ENCODE results near the gene CCNB2. TPM values are rescaled to one million over a fixed set of nuclear protein-coding genes. Genes with fewer than 3 reads are reported as not detected.
A peak's percentile ranks its signal among the peaks of the same experiment; 100 is the strongest.

Gene CCNB2
- 15.1 and 20.9 TPM in 2 replicates for total RNA-seq
- 15.3 and 18.9 TPM in 2 replicates for polyA plus RNA-seq

DNA sequence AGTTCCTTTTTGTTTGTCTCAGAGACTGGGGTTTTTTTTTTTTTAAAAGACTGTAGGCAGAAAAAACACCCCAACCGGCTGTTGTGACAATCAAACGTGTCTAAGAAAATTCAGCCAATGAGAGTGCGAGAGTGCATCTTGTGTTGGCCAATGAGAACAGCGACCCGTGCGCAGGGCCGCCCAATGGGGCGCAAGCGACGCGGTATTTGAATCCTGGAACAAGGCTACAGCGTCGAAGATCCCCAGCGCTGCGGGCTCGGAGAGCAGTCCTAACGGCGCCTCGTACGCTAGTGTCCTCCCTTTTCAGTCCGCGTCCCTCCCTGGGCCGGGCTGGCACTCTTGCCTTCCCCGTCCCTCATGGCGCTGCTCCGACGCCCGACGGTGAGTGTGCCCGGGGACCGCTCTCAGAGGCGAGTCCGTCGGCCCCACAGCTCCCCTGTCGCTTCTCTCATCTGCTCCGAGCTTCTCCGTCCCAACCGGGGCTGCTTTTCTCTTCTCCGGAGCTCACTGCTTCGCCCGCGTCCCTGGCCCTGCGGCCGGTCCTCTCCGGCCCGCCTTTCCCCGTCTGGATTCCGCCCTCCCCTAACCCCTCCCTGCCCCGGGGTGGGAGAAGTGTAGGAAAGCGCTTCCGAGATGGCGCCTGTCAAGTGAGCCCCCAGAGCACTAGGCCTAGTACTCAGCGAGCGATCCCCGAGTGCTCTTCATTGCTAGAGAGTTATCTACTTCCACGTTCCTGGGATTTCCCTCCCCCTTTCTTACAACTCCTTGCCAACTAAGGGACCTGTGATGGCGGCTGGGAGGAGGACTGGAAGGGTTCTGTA lies at the start of gene CCNB2:
TSS of gene CCNB2 (plus strand) at position 235 of the 821 bp plus-strand sequence. CDS start at position 358, 123 bp downstream.
- 1% methylated on average over 57 of the region's 57 CpGs for WGBS (ENCODE audit: low lambda C conversion rate, missing lambda C conversion rate)
- TF ChIP-seq, protein P1, sequence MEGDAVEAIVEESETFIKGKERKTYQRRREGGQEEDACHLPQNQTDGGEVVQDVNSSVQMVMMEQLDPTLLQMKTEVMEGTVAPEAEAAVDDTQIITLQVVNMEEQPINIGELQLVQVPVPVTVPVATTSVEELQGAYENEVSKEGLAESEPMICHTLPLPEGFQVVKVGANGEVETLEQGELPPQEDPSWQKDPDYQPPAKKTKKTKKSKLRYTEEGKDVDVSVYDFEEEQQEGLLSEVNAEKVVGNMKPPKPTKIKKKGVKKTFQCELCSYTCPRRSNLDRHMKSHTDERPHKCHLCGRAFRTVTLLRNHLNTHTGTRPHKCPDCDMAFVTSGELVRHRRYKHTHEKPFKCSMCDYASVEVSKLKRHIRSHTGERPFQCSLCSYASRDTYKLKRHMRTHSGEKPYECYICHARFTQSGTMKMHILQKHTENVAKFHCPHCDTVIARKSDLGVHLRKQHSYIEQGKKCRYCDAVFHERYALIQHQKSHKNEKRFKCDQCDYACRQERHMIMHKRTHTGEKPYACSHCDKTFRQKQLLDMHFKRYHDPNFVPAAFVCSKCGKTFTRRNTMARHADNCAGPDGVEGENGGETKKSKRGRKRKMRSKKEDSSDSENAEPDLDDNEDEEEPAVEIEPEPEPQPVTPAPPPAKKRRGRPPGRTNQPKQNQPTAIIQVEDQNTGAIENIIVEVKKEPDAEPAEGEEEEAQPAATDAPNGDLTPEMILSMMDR (IDR thresholded peaks at IDR 0.05; ENCODE audit: poor library complexity), result no peak
- TF ChIP-seq EZH2 (IDR thresholded peaks at IDR 0.05; ENCODE audit: borderline replicate concordance), result no peak
- TF ChIP-seq EZH2phosphoT487 (IDR thresholded peaks at IDR 0.05; ENCODE audit: low read depth, severe bottlenecking, unreplicated experiment), result no peak
- no peaks in the 10 kb centered on the region for H3K9me3 ChIP-seq (ENCODE audit: low read depth)
- no peaks in the 10 kb centered on the region for H3K36me3 ChIP-seq (replicated peaks; ENCODE audit: insufficient read depth, low read depth)
- H3K4me2 ChIP-seq, result peak within 1 kb of the TSS; percentile 90
- no peaks in the 10 kb centered on the region for H3K27me3 ChIP-seq
- no peaks in the 10 kb centered on the region for H3K9me2 ChIP-seq (replicated peaks; ENCODE audit: insufficient read depth)
- peak within 1 kb of the TSS; percentile 89 for H2AFZ ChIP-seq
- H3K4me3 ChIP-seq, result peak within 1 kb of the TSS; percentile 56
- DNase-seq (ENCODE audit: low spot score), result peak; percentile 93
- H4K20me1 ChIP-seq (ENCODE audit: insufficient read depth, poor library complexity, severe bottlenecking), result no peaks in the 10 kb centered on the region
- H3K27ac ChIP-seq, result peak within 1 kb of the TSS; percentile 81
- H3K79me2 ChIP-seq, result peaks cover 16% of the 10 kb centered on the region
- peaks cover 5% of the 10 kb centered on the region for H3K4me1 ChIP-seq (ENCODE audit: insufficient read depth)

DNA sequence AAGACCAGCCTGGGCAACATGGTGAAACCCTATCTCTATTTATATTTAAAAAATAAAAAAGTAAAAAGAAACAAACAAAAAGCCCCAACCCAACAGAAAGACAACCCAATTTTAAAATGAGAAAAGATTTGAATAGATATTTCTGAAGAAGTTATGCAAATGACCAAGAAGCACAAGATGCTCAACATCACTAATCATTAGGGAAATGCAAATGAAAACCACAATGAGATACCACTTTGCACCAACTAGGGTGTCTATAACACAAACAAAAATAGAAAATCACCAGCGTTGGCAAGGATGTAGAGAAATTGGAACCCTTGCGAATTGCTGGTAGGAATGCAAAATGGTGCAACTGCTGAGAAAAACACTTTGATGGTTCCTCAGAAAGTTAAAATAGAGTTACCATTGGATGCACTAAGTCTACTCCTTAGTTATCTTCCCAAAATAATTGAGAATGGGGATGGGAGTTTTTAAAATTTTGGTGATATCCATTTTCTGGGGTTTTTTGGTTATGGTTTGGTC lies 45.8 kb upstream of the CCNB2 start:
- H3K27ac ChIP-seq, result no peak overlapping the region
- no peaks in the 10 kb centered on the region for H3K9me2 ChIP-seq (replicated peaks; ENCODE audit: insufficient read depth)
- H4K20me1 ChIP-seq (ENCODE audit: insufficient read depth, poor library complexity, severe bottlenecking), result no peaks in the 10 kb centered on the region
- no peaks in the 10 kb centered on the region for H3K27me3 ChIP-seq
- no peak for DNase-seq (ENCODE audit: low spot score)
- no peak overlapping the region for H3K4me3 ChIP-seq
- H3K4me1 ChIP-seq (ENCODE audit: insufficient read depth), result no peaks in the 10 kb centered on the region
- H3K79me2 ChIP-seq, result peaks cover 2% of the 10 kb centered on the region
- 98% methylated on average over 2 of the region's 2 CpGs for WGBS (ENCODE audit: low lambda C conversion rate, missing lambda C conversion rate)
- no peak overlapping the region for H3K4me2 ChIP-seq
- H3K36me3 ChIP-seq (replicated peaks; ENCODE audit: insufficient read depth, low read depth), result no peaks in the 10 kb centered on the region
- TF ChIP-seq, protein P1 (IDR thresholded peaks at IDR 0.05; ENCODE audit: poor library complexity), result no peak
- no peak for TF ChIP-seq EZH2phosphoT487 (IDR thresholded peaks at IDR 0.05; ENCODE audit: low read depth, severe bottlenecking, unreplicated experiment)
- TF ChIP-seq EZH2 (IDR thresholded peaks at IDR 0.05; ENCODE audit: borderline replicate concordance), result no peak
- H2AFZ ChIP-seq, result no peak overlapping the region
- no peaks in the 10 kb centered on the region for H3K9me3 ChIP-seq (ENCODE audit: low read depth)

DNA sequence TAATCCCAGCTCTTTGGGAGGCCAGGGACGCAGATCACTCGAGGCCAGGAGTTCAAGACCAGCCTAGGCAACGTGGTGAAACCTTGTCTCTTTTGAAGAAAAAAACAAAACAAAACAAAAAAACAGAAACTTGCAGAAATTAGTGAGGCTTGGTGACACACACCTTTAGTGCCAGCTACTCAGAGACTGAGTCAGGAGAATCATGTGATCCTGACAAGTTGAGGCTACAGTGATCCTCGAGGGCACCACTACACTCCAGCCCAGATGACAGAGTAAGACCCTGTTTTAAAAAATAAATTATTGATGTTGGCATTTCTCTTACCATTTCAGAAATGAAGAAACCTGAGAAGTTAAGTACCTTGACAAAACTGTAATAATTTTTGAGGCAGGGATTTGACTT lies 44.6 kb upstream of the CCNB2 start:
- no peak overlapping the region for H2AFZ ChIP-seq
- TF ChIP-seq EZH2 (IDR thresholded peaks at IDR 0.05; ENCODE audit: borderline replicate concordance) (no peak), EZH2phosphoT487 (IDR thresholded peaks at IDR 0.05; ENCODE audit: low read depth, severe bottlenecking, unreplicated experiment) (no peak)
- TF ChIP-seq, protein P1 (IDR thresholded peaks at IDR 0.05; ENCODE audit: poor library complexity), result no peak
- no peaks in the 10 kb centered on the region for H3K9me2 ChIP-seq (replicated peaks; ENCODE audit: insufficient read depth)
- no peak overlapping the region for H3K27ac ChIP-seq
- H3K36me3 ChIP-seq (replicated peaks; ENCODE audit: insufficient read depth, low read depth), result no peaks in the 10 kb centered on the region
- no peaks in the 10 kb centered on the region for H4K20me1 ChIP-seq (ENCODE audit: insufficient read depth, poor library complexity, severe bottlenecking)
- WGBS (ENCODE audit: low lambda C conversion rate, missing lambda C conversion rate), result 100% methylated on average over 4 of the region's 4 CpGs
- H3K4me1 ChIP-seq (ENCODE audit: insufficient read depth), result no peaks in the 10 kb centered on the region
- H3K4me3 ChIP-seq, result no peak overlapping the region
- H3K9me3 ChIP-seq (ENCODE audit: low read depth), result no peaks in the 10 kb centered on the region
- no peaks in the 10 kb centered on the region for H3K27me3 ChIP-seq
- no peak for DNase-seq (ENCODE audit: low spot score)
- H3K79me2 ChIP-seq, result peaks cover 2% of the 10 kb centered on the region
- no peak overlapping the region for H3K4me2 ChIP-seq
